Neuronal stem cell (in vitro differentiated cells): ENCODE results near the gene FAM217B.
A peak's percentile ranks its signal among the peaks of the same experiment; 100 is the strongest.

Experiments used
- DNase-seq: peaks from one replicate; pipeline ENCODE4 v3.0.0-alpha.2; 2013; ENCODE audit warnings: low spot score
- H2AFZ ChIP-seq: one replicate; pipeline ENCODE4 v1.6.1; 2013; ENCODE audit warnings: mild to moderate bottlenecking, low read length, inconsistent platforms
- H2AK5ac ChIP-seq: 2 replicates; pipeline ENCODE4 v1.6.1; 2013; ENCODE audit warnings: low read depth, mild to moderate bottlenecking, inconsistent platforms, low read length, moderate library complexity, mixed read lengths
- H2BK120ac ChIP-seq: 2 replicates; pipeline ENCODE4 v1.6.1; 2013; ENCODE audit warnings: low read depth, mild to moderate bottlenecking, inconsistent platforms, low read length, moderate library complexity, mixed read lengths
- H2BK12ac ChIP-seq: one replicate; pipeline ENCODE4 v1.6.1; 2013; ENCODE audit warnings: low read length, inconsistent platforms
- H2BK15ac ChIP-seq: 2 replicates; pipeline ENCODE4 v1.6.1; 2013; ENCODE audit warnings: mild to moderate bottlenecking, low read length, inconsistent platforms, mixed read lengths
- H2BK5ac ChIP-seq: one replicate; pipeline ENCODE4 v1.6.1; 2013; ENCODE audit warnings: inconsistent platforms, mild to moderate bottlenecking, low read length, moderate library complexity
- H3K14ac ChIP-seq: one replicate; pipeline ENCODE4 v1.6.1; 2013; ENCODE audit warnings: low read length, inconsistent platforms
- H3K18ac ChIP-seq: 2 replicates; pipeline ENCODE4 v1.6.1; 2013; ENCODE audit warnings: low read length, inconsistent platforms
- H3K23ac ChIP-seq: 2 replicates; pipeline ENCODE4 v1.6.1; 2013; ENCODE audit warnings: low read depth, mild to moderate bottlenecking, mixed read lengths, low read length, inconsistent platforms; ENCODE audit not compliant: poor library complexity
- H3K27ac ChIP-seq: replicated peaks from 3 replicates; pipeline ENCODE4 v1.5.1; 2013; ENCODE audit warnings: low read length, inconsistent platforms
- H3K27me3 ChIP-seq, 3 experiments: 2 replicates each; pipeline ENCODE4 v1.6.1; 2013; ENCODE audit warnings: low read length in 3 of 3, mild to moderate bottlenecking in 2 of 3, inconsistent platforms in 1 of 3, low read depth in 1 of 3, mixed read lengths in 1 of 3, moderate library complexity in 1 of 3; ENCODE audit not compliant: control insufficient read depth in 3 of 3, insufficient read depth in 3 of 3
- H3K36me3 ChIP-seq, 2 donors: replicated peaks in 1 of 2; 2 replicates each; pipeline ENCODE4 v1.6.1; 2013; ENCODE audit warnings: low read length in 2 of 2; ENCODE audit not compliant: control insufficient read depth in 2 of 2, insufficient read depth in 2 of 2
- H3K4ac ChIP-seq: 2 replicates; pipeline ENCODE4 v1.6.1; 2013; ENCODE audit warnings: inconsistent platforms, mild to moderate bottlenecking, low read length, moderate library complexity
- H3K4me1 ChIP-seq, 2 donors: 1 replicate in 1 of 2; 2 replicates in 1 of 2; pipeline ENCODE4 v1.6.1; 2013; ENCODE audit warnings: low read length in 2 of 2, low read depth in 1 of 2; ENCODE audit not compliant: control insufficient read depth in 2 of 2, insufficient read depth in 1 of 2
- H3K4me2 ChIP-seq: one replicate; pipeline ENCODE4 v1.6.1; 2013; ENCODE audit warnings: mild to moderate bottlenecking, low read length, inconsistent platforms; ENCODE audit not compliant: insufficient read depth, poor library complexity, severe bottlenecking
- H3K4me3 ChIP-seq, 2 donors: 2 replicates each; pipeline ENCODE4 v1.5.1; 2013; ENCODE audit warnings: low read length in 2 of 2, mild to moderate bottlenecking in 2 of 2, inconsistent platforms in 1 of 2, moderate library complexity in 1 of 2
- H3K79me1 ChIP-seq: one replicate; pipeline ENCODE4 v1.6.1; 2013; ENCODE audit warnings: low read depth, mild to moderate bottlenecking, inconsistent platforms, low read length, moderate library complexity
- H3K9ac ChIP-seq: one replicate; pipeline ENCODE4 v1.6.1; 2013; ENCODE audit warnings: mild to moderate bottlenecking, low read depth, low read length, inconsistent platforms; ENCODE audit not compliant: poor library complexity
- H3K9me3 ChIP-seq, 2 donors: replicated peaks in 1 of 2; 2 replicates each; pipeline versions ENCODE3 to v1.6.1; 2013; ENCODE audit warnings: low read length in 2 of 2, mild to moderate bottlenecking in 2 of 2, inconsistent platforms in 1 of 2, low read depth in 1 of 2, mixed read lengths in 1 of 2, moderate library complexity in 1 of 2; ENCODE audit not compliant: control insufficient read depth in 2 of 2, insufficient read depth in 1 of 2
- H4K8ac ChIP-seq: one replicate; pipeline ENCODE4 v1.6.1; 2013; ENCODE audit warnings: low read depth, mild to moderate bottlenecking, inconsistent platforms, low read length, moderate library complexity
- H4K91ac ChIP-seq: one replicate; pipeline ENCODE4 v1.6.1; 2013; ENCODE audit warnings: low read length, low read depth, mild to moderate bottlenecking, inconsistent platforms; ENCODE audit not compliant: poor library complexity
- WGBS, 2 donors: extraction: QIAGEN DNeasy Blood & Tissue Kit; methylation state at CpG; one replicate each; pipeline ENCODE4 v1.1.7; 2013; ENCODE audit warnings: missing lambda C conversion rate in 2 of 2, mixed read lengths in 1 of 2; ENCODE audit not compliant: insufficient read length in 2 of 2, insufficient replicate concordance in 1 of 2; ENCODE audit errors: extremely low coverage in 2 of 2; 5-methylcytosine and 5-hydroxymethylcytosine counted together

The FAM217B gene

GRCh38 chr20:59945731-59946130 is 5.5 kb downstream of the FAM217B start:
- H2BK15ac ChIP-seq, result no peak overlapping the region
- no peak overlapping the region for H2BK120ac ChIP-seq
- H4K8ac ChIP-seq, result no peak overlapping the region
- no peak overlapping the region for H3K4me2 ChIP-seq
- H3K79me1 ChIP-seq, result no peaks in the 10 kb centered on the region
- no peak overlapping the region for H4K91ac ChIP-seq
- no peak overlapping the region for H2BK5ac ChIP-seq
- WGBS, 2 donors, result no CpG with 5 or more reads among the region's 2 CpGs
- no peak overlapping the region for H3K23ac ChIP-seq
- H3K4ac ChIP-seq, result no peak overlapping the region
- H3K9ac ChIP-seq, result no peak overlapping the region
- peak overlapping the region; percentile 29 for H3K27ac ChIP-seq
- no peak overlapping the region for H2AK5ac ChIP-seq
- H3K4me1 ChIP-seq, result peaks cover 1 to 7% of the 10 kb centered on the region in 2 donors
- H3K14ac ChIP-seq, result no peak overlapping the region
- H3K9me3 ChIP-seq, result no peaks in the 10 kb centered on the region
- no peak overlapping the region for H2BK12ac ChIP-seq
- DNase-seq, result no peak
- H3K36me3 ChIP-seq, result peaks cover 3 to 46% of the 10 kb centered on the region in 2 donors
- H3K18ac ChIP-seq, result no peak overlapping the region
- no peak overlapping the region for H2AFZ ChIP-seq
- no peaks in the 10 kb centered on the region for H3K27me3 ChIP-seq
- H3K4me3 ChIP-seq, result no peak overlapping the region

GRCh38 chr20:59947376-59947775 is 7.2 kb downstream of the FAM217B start:
- Histone ChIP-seq H2BK120ac (no peak overlapping the region), H3K18ac (no peak overlapping the region), H2AFZ (no peak overlapping the region), H2BK12ac (no peak overlapping the region), H4K8ac (no peak overlapping the region), H3K4me1 (peaks cover 1 to 7% of the 10 kb centered on the region in 2 donors), H3K4ac (no peak overlapping the region), H2BK15ac (no peak overlapping the region), H3K23ac (no peak overlapping the region), H3K79me1 (no peaks in the 10 kb centered on the region), H3K4me2 (no peak overlapping the region), H3K9ac (no peak overlapping the region), H2BK5ac (no peak overlapping the region), H2AK5ac (no peak overlapping the region), H3K27ac (no peak overlapping the region), H3K27me3 (no peaks in the 10 kb centered on the region), H4K91ac (no peak overlapping the region), H3K14ac (no peak overlapping the region), H3K4me3 (no peak overlapping the region), H3K9me3 (no peaks in the 10 kb centered on the region), H3K36me3 (peaks cover 3 to 39% of the 10 kb centered on the region in 2 donors)
- DNase-seq, result no peak
- WGBS, 2 donors, result no CpG with 5 or more reads among the region's 8 CpGs

GRCh38 chr20:59948212-59948611 is 8.0 kb downstream of the FAM217B start:
- Histone ChIP-seq H3K9ac (no peak overlapping the region), H3K4me1 (peaks cover 1 to 7% of the 10 kb centered on the region in 2 donors), H3K27me3 (no peaks in the 10 kb centered on the region), H2BK15ac (no peak overlapping the region), H3K36me3 (peaks cover 3 to 31% of the 10 kb centered on the region in 2 donors), H2AFZ (no peak overlapping the region), H3K4me2 (no peak overlapping the region), H2BK12ac (no peak overlapping the region), H3K27ac (no peak overlapping the region), H3K79me1 (no peaks in the 10 kb centered on the region), H2BK120ac (no peak overlapping the region), H4K91ac (no peak overlapping the region), H2BK5ac (no peak overlapping the region), H3K23ac (no peak overlapping the region), H3K18ac (no peak overlapping the region), H3K4me3 (no peak overlapping the region), H2AK5ac (no peak overlapping the region), H4K8ac (no peak overlapping the region), H3K4ac (no peak overlapping the region), H3K14ac (no peak overlapping the region), H3K9me3 (no peaks in the 10 kb centered on the region)
- no peak for DNase-seq
- WGBS, 2 donors, result no CpG with 5 or more reads among the region's 1 CpG

- no peak overlapping the region for H3K14ac ChIP-seq
- H2AK5ac ChIP-seq, result no peak overlapping the region
- no peak overlapping the region for H3K18ac ChIP-seq
- no peak overlapping the region for H3K4me2 ChIP-seq
- no peak overlapping the region for H4K91ac ChIP-seq
- H3K27ac ChIP-seq, result no peak overlapping the region
- no peak overlapping the region for H3K4ac ChIP-seq
- no peak overlapping the region for H4K8ac ChIP-seq
- peaks cover 3 to 22% of the 10 kb centered on the region in 2 donors for H3K36me3 ChIP-seq
- no peak overlapping the region for H2BK5ac ChIP-seq
- no peak overlapping the region for H2BK15ac ChIP-seq
- no peak overlapping the region for H3K4me3 ChIP-seq
- no peak overlapping the region for H2AFZ ChIP-seq
- no peak overlapping the region for H3K23ac ChIP-seq
- H3K79me1 ChIP-seq, result no peaks in the 10 kb centered on the region
- no peak overlapping the region for H2BK120ac ChIP-seq
- H2BK12ac ChIP-seq, result no peak overlapping the region
- DNase-seq, result no peak
- H3K4me1 ChIP-seq, result peaks cover 1 to 7% of the 10 kb centered on the region in 2 donors
- no peaks in the 10 kb centered on the region for H3K27me3 ChIP-seq
- whole genome bisulfite sequencing, 2 donors, result no CpG with 5 or more reads among the region's 7 CpGs
- H3K9me3 ChIP-seq, result no peaks in the 10 kb centered on the region
- no peak overlapping the region for H3K9ac ChIP-seq
These were observed 8.9 kb downstream of the FAM217B start for GRCh38 chr20:59948828-59949720.
